DMS114 treated with DMSO at 0.1 percent for 48 hours (cell line): Measurements from ENCODE around the gene NDUFB4.

ENCODE experiments used
- DNase-seq: peaks from one replicate; lab custom pipeline; 2025; ENCODE audit not compliant: unreplicated experiment; lab: John Stamatoyannopoulos, UW

The NDUFB4 gene

DNA sequence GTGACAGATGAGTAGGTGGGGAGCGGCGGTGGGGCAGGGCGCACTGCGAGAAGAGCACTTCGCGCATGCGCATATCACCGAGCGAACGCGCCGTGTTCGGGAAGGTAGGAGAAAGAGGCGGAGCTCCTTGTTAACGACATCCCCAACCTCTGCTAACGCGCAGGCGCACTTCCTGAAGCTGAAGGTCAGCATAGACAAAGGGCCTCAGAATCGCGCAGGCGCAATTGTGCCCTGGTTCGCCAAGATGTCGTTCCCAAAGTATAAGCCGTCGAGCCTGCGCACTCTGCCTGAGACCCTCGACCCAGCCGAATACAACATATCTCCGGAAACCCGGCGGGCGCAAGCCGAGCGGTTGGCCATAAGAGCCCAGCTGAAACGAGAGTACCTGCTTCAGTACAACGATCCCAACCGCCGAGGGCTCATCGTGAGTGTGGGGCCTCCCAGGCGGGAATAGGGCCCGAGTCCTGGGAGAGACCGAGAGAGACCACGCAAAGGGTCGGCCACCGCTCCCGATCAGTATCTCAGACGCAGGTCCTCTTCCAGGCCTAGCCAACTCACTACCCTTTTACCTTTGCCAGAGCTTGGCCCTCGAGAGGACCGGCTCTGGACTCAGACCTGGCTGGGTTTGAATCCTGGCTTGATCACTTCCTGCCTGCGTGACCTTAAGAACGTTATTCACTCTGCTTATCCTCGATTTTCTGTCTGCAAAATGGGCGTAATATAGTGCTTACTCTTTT is at the start of gene NDUFB4:
NDUFB4 (plus strand) TSS at position 221 of the 737 bp plus-strand sequence; CDS start at position 245, 24 bp downstream.
- DNase-seq, result peak; percentile 97

- DNase-seq, result no peak
Observed at GRCh38 chr3:120550546-120550945, 45.6 kb upstream of the NDUFB4 start.

- DNase-seq, result no peak
Observed at GRCh38 chr3:120552184-120553172, 43.7 kb upstream of the NDUFB4 start.

DNA sequence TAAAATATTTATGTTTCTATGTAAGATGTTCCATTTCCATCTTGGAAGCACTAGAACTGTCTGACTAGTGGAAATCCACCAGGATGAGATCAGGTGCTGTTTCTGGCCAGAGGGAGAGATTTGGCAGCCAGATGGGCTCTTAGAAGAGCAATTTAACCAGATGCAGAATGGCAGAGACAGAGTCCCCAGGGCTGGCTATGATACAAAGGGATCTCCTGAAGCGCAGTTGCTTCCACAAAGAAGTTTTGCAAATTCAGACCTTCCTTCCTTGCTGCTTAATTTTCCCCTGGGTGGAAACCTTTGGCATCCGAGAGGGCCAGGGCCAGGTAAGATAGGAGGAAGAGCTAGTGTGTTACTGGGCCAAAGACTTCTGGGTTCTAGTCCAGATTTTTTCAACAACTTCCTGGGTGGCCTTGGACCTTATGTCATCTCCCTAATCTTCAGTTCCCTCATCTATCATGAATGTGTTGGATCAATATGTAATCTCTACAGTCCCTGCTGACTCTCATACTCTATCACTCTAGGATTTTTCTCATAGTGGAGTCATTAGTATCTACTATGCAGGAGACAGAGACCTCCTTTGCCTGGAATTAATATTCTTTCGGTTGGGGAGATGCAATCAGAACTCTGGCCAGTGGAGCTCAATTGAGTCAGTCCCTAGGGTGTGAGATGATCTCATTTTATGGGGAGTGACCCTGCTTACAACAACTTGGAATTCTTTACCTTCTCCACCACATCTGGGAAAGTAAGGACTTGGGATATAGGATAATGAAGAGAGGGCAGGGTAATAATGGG is 41.1 kb upstream of the NDUFB4 start:
- DNase-seq, result no peak

- no peak for DNase-seq
Observed at GRCh38 chr3:120555657-120556509, 40.3 kb upstream of the NDUFB4 start.

- DNase-seq, result no peak
Observed at GRCh38 chr3:120557115-120557514, 39.0 kb upstream of the NDUFB4 start.

- peak; percentile 76 for DNase-seq
Observed at GRCh38 chr3:120558771-120559241, 37.3 kb upstream of the NDUFB4 start.

GRCh38 chr3:120559242-120560061 is 36.7 kb upstream of the NDUFB4 start:
- no peak for DNase-seq

DNA sequence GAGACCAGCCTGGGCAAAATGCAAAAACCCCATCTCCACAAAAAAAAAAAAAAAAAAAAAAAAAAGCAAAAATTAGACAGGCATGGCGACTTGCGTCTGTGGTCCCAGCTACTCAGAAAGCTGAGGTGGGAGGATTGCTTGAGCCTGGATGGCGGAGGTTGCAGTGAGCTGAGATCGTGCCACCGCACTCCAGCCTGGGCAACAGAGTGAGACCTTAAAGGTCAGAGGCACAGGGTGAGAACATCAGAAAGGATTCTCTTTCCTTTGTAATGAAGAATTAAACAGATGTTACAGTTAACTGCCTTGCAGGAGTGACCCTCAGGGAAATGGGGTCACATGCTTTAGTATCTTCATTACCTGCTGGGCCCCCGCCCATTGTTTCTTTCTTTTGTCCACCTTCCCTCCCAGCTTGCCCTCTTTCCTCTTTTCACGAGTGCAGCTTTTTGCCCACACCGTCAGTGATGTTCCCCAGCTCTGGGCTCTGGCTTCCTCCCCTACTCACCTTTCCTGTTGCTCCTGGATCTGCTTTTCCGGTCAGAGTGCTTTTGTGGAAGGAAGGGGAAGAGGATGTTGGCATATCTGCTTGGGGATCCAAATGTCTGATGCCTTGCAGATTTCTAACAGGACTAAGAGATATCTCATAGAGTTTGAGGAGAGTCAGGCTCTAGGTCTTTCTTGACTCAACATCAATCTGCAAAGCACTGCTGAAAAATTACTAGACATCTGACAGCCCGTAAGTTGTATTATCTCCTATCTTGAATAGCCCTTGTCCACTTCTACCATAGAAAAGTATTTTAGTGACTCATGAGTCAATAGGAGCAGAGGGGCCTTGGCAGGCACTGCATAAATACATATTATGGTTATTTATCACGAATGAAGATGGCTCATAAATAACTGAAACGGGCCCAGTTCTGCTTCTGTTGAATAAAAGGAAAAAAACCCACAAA is 35.6 kb upstream of the NDUFB4 start:
- DNase-seq, result no peak

DNA sequence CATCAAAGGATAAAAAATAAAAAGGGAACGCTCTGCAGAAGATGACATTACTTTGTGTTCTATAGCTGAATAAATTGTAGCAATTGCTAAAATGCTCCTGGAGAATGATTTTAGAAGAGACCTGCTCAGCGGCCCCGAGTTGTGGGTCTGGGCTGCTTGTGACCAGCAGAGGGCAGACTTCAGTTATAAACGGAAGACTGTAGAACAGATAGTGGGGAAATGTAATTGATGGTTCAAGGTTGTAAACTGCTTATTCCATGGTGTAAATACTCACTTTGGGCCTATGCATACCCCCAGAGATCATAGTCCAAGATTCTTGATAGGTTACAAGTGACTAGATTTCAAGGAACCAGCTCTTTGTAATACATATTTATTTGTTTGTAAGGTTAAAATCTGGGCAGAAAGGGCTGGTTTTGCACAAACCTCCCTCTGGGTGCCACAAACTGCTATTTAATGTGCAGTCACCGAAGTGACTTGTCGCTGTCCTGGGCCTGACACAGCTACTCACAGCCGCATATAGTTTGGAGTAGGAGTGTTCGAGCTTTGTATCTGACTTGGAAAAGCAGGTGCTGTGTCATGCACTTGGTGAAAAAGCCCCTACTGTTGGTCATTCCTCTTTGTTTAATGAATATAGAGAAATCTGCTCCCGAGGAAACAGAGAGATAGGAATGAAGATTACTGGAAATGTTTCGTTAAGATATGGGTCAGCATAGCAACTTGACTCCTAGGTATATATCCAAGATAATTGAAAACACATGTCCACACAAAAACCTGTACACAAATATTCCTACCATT is 34.7 kb upstream of the NDUFB4 start:
- DNase-seq, result peak; percentile 33

GRCh38 chr3:120563356-120564022 is 32.6 kb upstream of the NDUFB4 start:
- DNase-seq, result no peak

DNA sequence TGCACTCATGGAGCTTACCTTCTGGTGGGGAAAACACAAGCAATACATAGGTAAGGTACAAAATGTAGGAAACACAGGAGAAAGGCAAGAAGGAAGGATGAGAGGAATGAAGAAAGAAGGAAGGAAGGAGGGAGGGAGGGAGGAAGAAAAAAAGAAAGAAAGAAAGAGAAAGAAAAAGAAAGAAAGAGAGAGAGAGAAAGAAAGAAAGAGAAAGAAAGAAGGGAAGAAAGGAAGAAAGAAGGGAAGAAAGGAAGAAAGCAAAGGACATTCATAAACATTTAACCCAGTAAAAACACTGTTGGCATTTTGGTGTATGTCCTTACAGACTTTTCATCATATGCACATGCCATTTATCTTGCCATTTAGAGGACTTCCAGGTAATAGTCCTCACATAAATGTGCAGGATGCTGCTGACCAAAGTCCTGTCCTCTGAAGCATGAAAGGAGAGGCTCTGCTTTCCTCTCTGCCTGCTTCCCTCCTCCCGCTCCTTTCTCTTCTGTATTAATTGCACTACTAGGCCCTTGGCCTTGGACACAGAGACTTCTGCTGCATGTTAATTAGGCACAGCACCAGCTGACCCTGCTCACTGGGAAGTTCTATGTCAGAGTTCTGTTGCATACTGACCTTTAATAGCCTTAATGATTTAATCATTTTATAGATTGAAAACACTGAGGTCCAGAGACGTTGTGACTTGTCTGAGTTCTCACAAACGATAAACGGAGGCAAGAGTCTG is 29.7 kb upstream of the NDUFB4 start:
- DNase-seq, result no peak

- DNase-seq, result peak; percentile 24
Observed at GRCh38 chr3:120567370-120568201, 28.6 kb upstream of the NDUFB4 start.

- no peak for DNase-seq
Observed at GRCh38 chr3:120568202-120568531, 28.0 kb upstream of the NDUFB4 start.

- DNase-seq, result no peak
Observed at GRCh38 chr3:120568598-120568997, 27.5 kb upstream of the NDUFB4 start.
